SH-SY5Y (cell line): Measurements from ENCODE around the gene AHI1.

Source experiments
- GATA2 ChIP-seq: IDR thresholded peaks from 2 replicates; pipeline ENCODE4 v1.6.1; 2011; ENCODE audit warnings: mild to moderate bottlenecking, low read depth, low read length
- GATA3 ChIP-seq: IDR thresholded peaks from 2 replicates; pipeline ENCODE4 v1.6.1; 2011; ENCODE audit warnings: low read depth, mild to moderate bottlenecking, low read length, moderate library complexity

GRCh38 chr6:135390458-135390857 is 107.1 kb downstream of the AHI1 start:
- TF ChIP-seq GATA2 (no peak), GATA3 (no peak)
